ENCODE measurements around the gene WDR72. TPM values are rescaled to one million over a fixed set of nuclear protein-coding genes. Genes with fewer than 3 reads are reported as not detected.

The WDR72 gene
- polyA plus RNA-seq (0.01 to 0.03 TPM in 2 of 3 replicates, not detected in the other), polyA minus RNA-seq (not detected in 3 replicates)
- not detected for polyA plus RNA-seq (2011; ENCODE audit: low read depth)
- 0.01 TPM in 2 replicates for polyA plus RNA-seq (2011; cell fraction: cytosol; rRNA removed)
- 0.04 TPM in 1 of 2 replicates, not detected in the other for polyA plus RNA-seq (2011; cell fraction: nucleus; rRNA removed)
- polyA plus RNA-seq (2012; ENCODE audit: low replicate concordance): not detected in 2 replicates
- polyA minus RNA-seq (2011; cell fraction: cytosol; rRNA and poly(A)+ RNA removed): not detected
- polyA minus RNA-seq (2011; cell fraction: nucleus; rRNA and poly(A)+ RNA removed): not detected in 2 replicates

DNA sequence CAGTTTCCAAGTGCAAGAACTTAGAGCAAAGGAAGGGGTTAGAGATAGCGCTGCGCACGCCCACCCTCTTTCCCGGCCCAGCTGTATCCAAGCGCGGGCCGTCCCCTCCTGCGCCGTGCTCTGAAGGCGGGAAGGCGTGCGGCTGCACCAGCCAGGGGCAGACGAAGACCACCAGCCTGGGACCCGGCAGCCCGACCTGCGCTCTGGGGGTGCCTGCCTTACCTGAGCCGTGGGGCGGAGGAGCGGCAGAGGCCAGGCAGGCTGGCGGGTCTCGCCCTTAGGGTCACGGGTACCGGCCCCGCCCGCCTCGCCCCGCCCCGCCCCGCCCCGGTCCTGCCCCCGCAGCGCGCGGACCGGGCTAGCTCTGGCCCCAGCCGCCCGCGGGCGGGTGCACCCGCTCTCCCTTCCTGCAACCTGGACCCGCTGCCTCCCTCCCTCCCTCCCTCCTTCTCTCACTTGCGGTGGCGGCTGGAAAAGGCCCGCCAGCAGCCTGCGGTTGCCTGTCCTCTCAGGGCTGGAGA lies at the start of gene WDR72:
Gene WDR72 (minus strand): TSS at position 253 of the 521 bp plus-strand sequence. CDS start 26,514 bp downstream, outside the sequence.
- H3K27ac ChIP-seq (ENCODE audit: control insufficient read depth, insufficient read depth, low read length): no peak within 1 kb of the TSS
- no peak within 1 kb of the TSS for H3K9ac ChIP-seq (ENCODE audit: control insufficient read depth, extremely low read depth, insufficient read depth, low read length)
- H3K36me3 ChIP-seq (ENCODE audit: control insufficient read depth in 2 of 2, extremely low read depth in 1 of 2, insufficient read depth in 2 of 2, low read length in 2 of 2): no peaks in the 10 kb centered on the region
- H3K4me2 ChIP-seq (ENCODE audit: control insufficient read depth, extremely low read depth, insufficient read depth, low read depth, low read length): no peak within 1 kb of the TSS
- H3K79me2 ChIP-seq (ENCODE audit: control insufficient read depth, insufficient read depth, low read length): no peaks in the 10 kb centered on the region
- no peaks in the 10 kb centered on the region for H3K4me1 ChIP-seq (ENCODE audit: control insufficient read depth, extremely low read depth, insufficient read depth, low read length)
- no peak within 1 kb of the TSS for H2AFZ ChIP-seq (ENCODE audit: control insufficient read depth, low read length)
- dilution Hi-C loops (cut with MboI; ENCODE audit: extremely low pct_ligation_motif_present, low sequenced_read_pairs): no loop called here
- FAIRE-seq (no peak), DNase-seq (ENCODE audit: low read depth, low spot score) (no peak)
- no peak within 1 kb of the TSS for H3K4me3 ChIP-seq (ENCODE audit: control insufficient read depth in 2 of 3, extremely low read depth in 1 of 3, insufficient read depth in 2 of 3, low read depth in 1 of 3, low read length in 3 of 3)
- H3K9me1 ChIP-seq (ENCODE audit: control insufficient read depth, extremely low read depth, insufficient read depth, low read length): no peaks in the 10 kb centered on the region
- H3K27me3 ChIP-seq (ENCODE audit: control insufficient read depth, extremely low read depth, insufficient read depth, low read length): peaks cover 4% of the 10 kb centered on the region
- no peaks in the 10 kb centered on the region for H3K9me3 ChIP-seq (ENCODE audit: control insufficient read depth, low read depth, low read length)
- TF ChIP-seq, protein P1, sequence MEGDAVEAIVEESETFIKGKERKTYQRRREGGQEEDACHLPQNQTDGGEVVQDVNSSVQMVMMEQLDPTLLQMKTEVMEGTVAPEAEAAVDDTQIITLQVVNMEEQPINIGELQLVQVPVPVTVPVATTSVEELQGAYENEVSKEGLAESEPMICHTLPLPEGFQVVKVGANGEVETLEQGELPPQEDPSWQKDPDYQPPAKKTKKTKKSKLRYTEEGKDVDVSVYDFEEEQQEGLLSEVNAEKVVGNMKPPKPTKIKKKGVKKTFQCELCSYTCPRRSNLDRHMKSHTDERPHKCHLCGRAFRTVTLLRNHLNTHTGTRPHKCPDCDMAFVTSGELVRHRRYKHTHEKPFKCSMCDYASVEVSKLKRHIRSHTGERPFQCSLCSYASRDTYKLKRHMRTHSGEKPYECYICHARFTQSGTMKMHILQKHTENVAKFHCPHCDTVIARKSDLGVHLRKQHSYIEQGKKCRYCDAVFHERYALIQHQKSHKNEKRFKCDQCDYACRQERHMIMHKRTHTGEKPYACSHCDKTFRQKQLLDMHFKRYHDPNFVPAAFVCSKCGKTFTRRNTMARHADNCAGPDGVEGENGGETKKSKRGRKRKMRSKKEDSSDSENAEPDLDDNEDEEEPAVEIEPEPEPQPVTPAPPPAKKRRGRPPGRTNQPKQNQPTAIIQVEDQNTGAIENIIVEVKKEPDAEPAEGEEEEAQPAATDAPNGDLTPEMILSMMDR (optimal IDR thresholded peaks at IDR 0.05 in 1 of 3, IDR thresholded peaks at IDR 0.05 in 1 of 3, conservative IDR thresholded peaks at IDR 0.05 in 1 of 3; ENCODE audit: extremely low read depth in 1 of 3, insufficient read depth in 2 of 3, low read length in 3 of 3): no peak
- no peak for TF ChIP-seq EZH2 (IDR thresholded peaks at IDR 0.05; ENCODE audit: low read length)
- no peaks in the 10 kb centered on the region for H4K20me1 ChIP-seq (ENCODE audit: control insufficient read depth, extremely low read depth, insufficient read depth, low read length)

DNA sequence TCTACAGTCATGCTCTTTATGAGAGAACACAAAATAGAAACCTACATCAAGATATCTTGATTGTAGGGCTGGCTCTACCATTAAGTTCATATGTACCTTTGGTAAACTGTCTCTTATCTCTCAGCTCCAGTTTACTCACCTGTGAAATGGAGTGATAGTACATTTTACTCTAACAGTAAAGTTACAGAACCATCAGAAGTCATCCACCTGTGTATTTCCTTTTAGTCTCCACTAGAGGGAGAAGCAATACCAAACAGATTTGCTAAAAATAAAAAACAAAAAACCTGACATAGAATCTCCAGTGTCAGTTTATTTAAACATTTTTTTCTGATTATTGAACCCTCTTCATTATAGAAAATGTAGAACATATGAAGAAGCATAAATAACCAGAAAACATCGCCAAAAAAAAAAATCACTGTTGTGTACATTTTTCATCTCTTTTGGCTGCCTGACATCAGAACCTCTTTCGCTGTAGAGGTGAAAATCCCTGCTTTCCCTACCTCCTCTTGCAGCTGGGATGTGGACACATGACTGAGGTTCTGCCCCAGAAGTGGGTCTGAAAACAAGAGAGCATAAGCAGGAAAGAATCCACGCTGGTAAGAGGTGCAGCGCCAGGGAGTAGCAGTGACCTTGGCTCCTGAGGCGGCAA lies 48.7 kb upstream of the WDR72 start:
- Histone ChIP-seq H3K9ac (ENCODE audit: control insufficient read depth, extremely low read depth, insufficient read depth, low read length) (no peak overlapping the region), H3K4me1 (ENCODE audit: control insufficient read depth, extremely low read depth, insufficient read depth, low read length) (no peaks in the 10 kb centered on the region), H3K9me1 (ENCODE audit: control insufficient read depth, extremely low read depth, insufficient read depth, low read length) (no peaks in the 10 kb centered on the region), H3K27ac (ENCODE audit: control insufficient read depth, insufficient read depth, low read length) (no peak overlapping the region), H3K79me2 (ENCODE audit: control insufficient read depth, insufficient read depth, low read length) (no peaks in the 10 kb centered on the region), H3K36me3 (ENCODE audit: control insufficient read depth in 2 of 2, extremely low read depth in 1 of 2, insufficient read depth in 2 of 2, low read length in 2 of 2) (no peaks in the 10 kb centered on the region), H3K27me3 (ENCODE audit: control insufficient read depth, extremely low read depth, insufficient read depth, low read length) (no peaks in the 10 kb centered on the region), H3K4me3 (ENCODE audit: control insufficient read depth in 2 of 3, extremely low read depth in 1 of 3, insufficient read depth in 2 of 3, low read depth in 1 of 3, low read length in 3 of 3) (no peak overlapping the region), H3K9me3 (ENCODE audit: control insufficient read depth, low read depth, low read length) (no peaks in the 10 kb centered on the region), H4K20me1 (ENCODE audit: control insufficient read depth, extremely low read depth, insufficient read depth, low read length) (no peaks in the 10 kb centered on the region), H3K4me2 (ENCODE audit: control insufficient read depth, extremely low read depth, insufficient read depth, low read depth, low read length) (no peak overlapping the region), H2AFZ (ENCODE audit: control insufficient read depth, low read length) (no peak overlapping the region)
- DNase-seq (ENCODE audit: low read depth, low spot score) (no peak), FAIRE-seq (no peak)
- TF ChIP-seq, protein P1 (optimal IDR thresholded peaks at IDR 0.05 in 1 of 3, IDR thresholded peaks at IDR 0.05 in 1 of 3, conservative IDR thresholded peaks at IDR 0.05 in 1 of 3; ENCODE audit: extremely low read depth in 1 of 3, insufficient read depth in 2 of 3, low read length in 3 of 3): peak in 2 of 3 experiments; percentile 31 to 41
- TF ChIP-seq EZH2 (IDR thresholded peaks at IDR 0.05; ENCODE audit: low read length): no peak
- dilution Hi-C loops (cut with MboI; ENCODE audit: extremely low pct_ligation_motif_present, low sequenced_read_pairs): no loop called here
